GM18505 (cell line): ENCODE data around the gene PDE1A.

Experiments used
- ATAC-seq: cut with Tn5 transposase; IDR thresholded peaks from one replicate; pipeline ENCODE4 v1.9.1; 2021; ENCODE audit not compliant: unreplicated experiment
- POLR2A ChIP-seq: IDR thresholded peaks from 4 replicates; pipeline ENCODE4 v1.6.1; 2011; ENCODE audit warnings: borderline replicate concordance; ENCODE audit not compliant: insufficient read depth, insufficient read length; ENCODE audit errors: extremely low read depth

The PDE1A gene

DNA sequence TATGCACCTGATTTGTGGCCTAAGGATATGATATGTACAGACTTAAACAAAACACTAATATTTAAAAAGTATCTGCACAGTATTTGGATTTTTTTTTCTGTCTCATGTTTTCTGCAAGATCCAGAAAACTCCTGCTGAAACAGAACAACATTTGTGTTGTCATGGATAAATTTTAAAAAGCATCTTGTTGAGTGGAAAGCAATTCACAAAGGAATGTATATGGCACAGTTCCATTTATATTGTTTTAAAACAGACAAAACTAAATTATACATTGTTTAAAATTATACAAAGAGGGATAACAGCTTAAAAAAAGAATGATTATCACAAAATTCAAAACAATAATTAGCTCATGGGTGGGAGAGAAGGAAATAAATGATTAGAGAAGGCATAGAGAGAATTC is 247.7 kb downstream of the PDE1A start:
- no peak for TF ChIP-seq POLR2A
- ATAC-seq: no peak

DNA sequence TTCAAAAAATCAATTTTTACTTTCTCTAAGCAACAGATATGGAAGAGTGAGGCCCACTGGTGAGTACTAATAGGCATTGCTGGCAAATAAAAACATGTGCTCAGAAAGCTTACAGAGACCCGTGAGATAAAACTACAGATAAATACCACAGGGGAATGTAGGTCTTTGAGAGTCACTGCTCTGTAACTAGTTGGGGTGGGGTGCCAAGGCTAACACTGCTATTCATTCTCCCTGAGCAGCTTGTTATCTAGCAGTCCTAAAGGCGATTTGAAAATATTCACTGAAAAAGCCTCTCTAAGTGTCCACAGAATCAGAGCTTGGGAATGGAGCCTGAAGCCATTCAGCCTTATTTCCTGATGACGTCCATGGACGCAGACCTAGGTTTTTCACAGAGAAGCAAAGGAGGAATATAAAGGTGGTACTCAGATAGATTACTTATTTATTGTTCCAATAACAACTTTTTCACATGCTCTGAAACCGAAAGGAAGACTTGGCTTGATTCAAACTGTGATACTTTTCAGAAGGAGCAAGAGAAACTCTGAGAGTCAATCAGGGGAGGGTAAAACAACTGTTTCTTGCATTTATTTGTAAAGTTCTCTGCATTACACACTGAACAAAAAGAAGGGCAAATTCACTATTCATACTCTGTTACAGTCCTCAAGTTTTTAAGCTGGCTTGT is 252.8 kb downstream of the PDE1A start:
- TF ChIP-seq POLR2A: no peak
- no peak for ATAC-seq

- ATAC-seq: no peak
Observed at GRCh38 chr2:182170341-182170740, 256.5 kb downstream of the PDE1A start.

DNA sequence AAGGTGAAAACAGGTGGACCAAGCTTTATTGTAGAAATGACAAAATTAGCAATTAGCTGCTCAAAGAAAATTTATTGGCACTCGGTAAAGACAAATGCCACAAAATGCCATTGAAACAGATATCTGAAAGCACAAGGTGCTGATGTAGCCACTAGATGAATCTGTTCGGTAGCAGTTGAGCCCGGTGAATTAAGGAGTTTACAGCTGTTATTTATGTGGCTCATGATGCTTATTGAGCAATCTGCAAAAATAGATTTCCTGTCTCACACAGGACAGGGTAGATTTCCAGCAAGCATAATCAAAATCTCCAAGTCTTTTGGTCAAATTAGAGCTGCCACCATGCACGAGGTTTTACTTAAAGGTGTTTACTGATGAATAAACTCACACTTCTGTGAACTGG is 259.0 kb downstream of the PDE1A start:
- no peak for ATAC-seq
- no peak for TF ChIP-seq POLR2A

More at GRCh38 chr2:182170341-182170740, 256.5 kb downstream of the PDE1A start:
- no peak for TF ChIP-seq POLR2A

- no peak for TF ChIP-seq POLR2A
- no peak for ATAC-seq
Observed at GRCh38 chr2:182166841-182167240, 260.0 kb downstream of the PDE1A start.

GRCh38 chr2:182166406-182166805 is 260.4 kb downstream of the PDE1A start:
- TF ChIP-seq POLR2A: no peak
- no peak for ATAC-seq

DNA sequence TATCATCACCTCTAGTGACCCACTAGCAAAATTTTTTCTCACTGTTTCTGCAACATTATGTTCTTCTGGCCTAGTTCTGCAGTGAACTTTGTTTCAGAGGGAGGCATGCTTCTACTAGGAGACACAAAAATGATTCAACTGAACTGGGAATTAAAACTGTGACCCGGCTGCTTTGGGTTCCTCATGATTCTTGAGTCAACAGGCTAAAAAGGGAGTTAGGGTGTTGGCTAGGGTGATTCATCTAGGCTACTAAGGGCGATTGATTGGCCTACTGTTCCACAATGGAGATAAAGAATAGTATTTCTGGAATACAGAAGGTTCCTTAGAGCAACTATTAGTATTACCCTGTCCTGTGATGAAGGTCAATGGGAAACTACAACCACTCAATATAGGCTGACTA is 261.6 kb downstream of the PDE1A start:
- no peak for TF ChIP-seq POLR2A
- no peak for ATAC-seq

- no peak for ATAC-seq
- TF ChIP-seq POLR2A: no peak
Observed at GRCh38 chr2:182164686-182165085, 262.1 kb downstream of the PDE1A start.

- ATAC-seq: no peak
- no peak for TF ChIP-seq POLR2A
Observed at GRCh38 chr2:182163878-182164277, 263.0 kb downstream of the PDE1A start.

DNA sequence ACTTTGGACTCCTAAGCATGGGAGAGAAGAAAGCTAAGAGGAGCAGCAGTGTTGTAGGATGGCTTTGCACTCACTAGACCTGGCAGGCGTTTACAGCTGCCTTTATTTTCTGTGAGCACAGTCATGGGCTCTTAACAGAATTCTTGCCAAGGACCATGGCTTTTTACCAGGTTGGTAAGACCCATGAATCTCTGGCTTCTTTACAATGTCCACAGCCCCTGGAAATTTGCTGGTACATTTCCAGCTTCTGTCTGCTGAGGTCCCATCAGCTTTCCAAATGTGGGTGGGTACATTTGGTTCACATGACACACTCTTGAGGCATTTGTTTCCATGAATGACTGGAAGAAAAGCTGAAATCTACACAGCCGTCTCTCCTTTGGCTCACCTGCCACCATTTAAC is 278.5 kb downstream of the PDE1A start:
- no peak for ATAC-seq
- no peak for TF ChIP-seq POLR2A

DNA sequence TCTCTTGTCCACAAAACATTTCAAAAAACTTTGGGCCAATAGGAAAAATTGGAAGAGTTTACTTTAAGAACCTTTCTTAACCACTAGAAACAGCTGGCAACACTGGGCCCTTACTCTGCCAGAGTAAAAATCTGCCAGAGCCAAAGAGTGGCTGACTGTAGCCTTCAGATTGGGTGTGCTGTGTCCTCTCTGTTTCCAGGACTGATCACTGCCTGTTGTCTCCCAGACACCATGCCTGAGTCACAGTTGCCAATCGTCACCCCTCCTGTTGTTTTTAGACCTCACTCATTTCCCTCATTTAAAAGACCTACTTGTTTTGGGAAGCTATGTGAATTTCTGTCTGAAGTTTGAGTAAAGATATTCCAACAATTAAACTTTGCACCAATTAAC is 282.1 kb downstream of the PDE1A start:
- no peak for TF ChIP-seq POLR2A
- ATAC-seq: no peak

DNA sequence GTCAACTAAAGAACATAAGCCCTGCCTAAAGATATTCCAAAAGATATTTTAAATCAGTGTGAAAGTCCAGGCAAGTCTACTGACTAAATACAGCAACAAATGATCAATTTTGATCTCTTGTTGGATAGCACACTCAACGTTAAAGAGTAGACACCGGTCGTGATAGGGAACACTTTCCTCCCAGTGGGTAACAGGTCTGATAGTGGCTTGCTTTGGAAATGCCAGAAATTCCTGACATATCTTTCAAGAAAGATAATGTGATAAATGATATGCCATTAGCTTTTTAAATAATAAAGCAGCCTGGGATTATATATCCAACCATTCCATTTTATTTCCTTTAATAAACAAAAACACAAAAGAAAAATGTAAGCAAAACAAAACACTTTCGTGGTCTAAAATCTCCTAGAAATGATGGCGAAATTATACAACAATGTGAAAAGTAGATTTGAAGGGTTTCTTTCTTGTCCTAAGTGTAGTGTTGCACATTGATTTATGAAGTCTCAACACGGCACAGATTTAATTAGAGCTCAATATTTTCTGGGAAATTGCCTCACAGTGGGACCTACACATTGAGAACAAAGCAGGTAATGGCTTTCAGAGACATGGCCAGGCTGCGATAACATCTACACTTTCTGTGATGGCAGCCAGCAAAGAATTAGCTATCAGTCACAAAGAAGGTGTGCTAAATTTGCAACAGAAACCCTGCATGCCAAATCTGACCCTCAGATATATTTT is 282.6 kb downstream of the PDE1A start:
- TF ChIP-seq POLR2A: no peak
- ATAC-seq: no peak

- no peak for TF ChIP-seq POLR2A
- no peak for ATAC-seq
Observed at GRCh38 chr2:182142062-182142461, 284.8 kb downstream of the PDE1A start.

DNA sequence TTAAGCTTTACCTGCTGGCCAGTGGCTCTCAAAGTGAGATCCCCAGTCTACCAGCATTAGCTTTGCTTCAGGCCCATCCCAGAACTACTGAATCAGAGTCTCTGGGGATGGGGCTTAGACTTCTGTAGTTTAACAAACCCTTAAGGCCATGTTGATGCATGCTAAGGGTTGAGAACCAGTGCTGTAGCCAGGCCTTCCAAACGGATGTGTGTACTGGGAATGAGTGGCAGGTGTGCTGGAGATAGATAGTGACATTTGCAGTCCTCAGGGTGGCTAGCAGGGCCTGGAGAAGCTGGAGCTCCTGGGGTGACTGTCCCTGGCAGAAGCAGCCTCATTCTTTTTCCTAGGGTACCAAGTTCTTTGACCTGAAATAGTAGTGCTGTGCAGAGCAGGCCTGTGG is 292.6 kb downstream of the PDE1A start:
- no peak for ATAC-seq
- TF ChIP-seq POLR2A: no peak
